CD8-positive, alpha-beta memory T cell (primary cell): Measurements from ENCODE around the gene LYVE1. TPM values are rescaled to one million over a fixed set of nuclear protein-coding genes. Genes with fewer than 3 reads are reported as not detected.
A peak's percentile ranks its signal among the peaks of the same experiment; 100 is the strongest.

Source experiments
- CTCF ChIA-PET: fragments of 350-600 bp; sonication (Branson Sonifier 250); formaldehyde crosslinking; loops from one replicate; lab custom pipeline; 2021; ENCODE audit warnings: antibody characterized with exemption; lab: Charles Lee
- POLR2A ChIA-PET: fragments of 350-600 bp; sonication (Branson Sonifier 250); formaldehyde crosslinking; loops from one replicate; lab custom pipeline; 2021; ENCODE audit warnings: antibody characterized with exemption; lab: Charles Lee
- DNase-seq, 5 donors: peaks; one replicate each; pipeline versions ENCODE4 v3.0.0 to v3.0.0-alpha.2; 2020 to 2022; ENCODE audit warnings: mixed read lengths in 1 of 5
- H3K27ac ChIP-seq: one replicate; pipeline ENCODE4 v1.7.0; 2013; ENCODE audit warnings: low read depth, mild to moderate bottlenecking, low read length, moderate library complexity
- H3K27me3 ChIP-seq: 2 replicates; pipeline ENCODE4 v1.7.0; 2013; ENCODE audit warnings: low read length, mild to moderate bottlenecking; ENCODE audit not compliant: insufficient read depth, poor library complexity, severe bottlenecking
- H3K36me3 ChIP-seq: 2 replicates; pipeline ENCODE4 v1.7.0; 2013; ENCODE audit warnings: mild to moderate bottlenecking, low read length, moderate library complexity; ENCODE audit not compliant: insufficient read depth
- H3K4me1 ChIP-seq: 2 replicates; pipeline ENCODE4 v1.7.0; 2013; ENCODE audit warnings: mild to moderate bottlenecking, low read length, moderate library complexity; ENCODE audit not compliant: insufficient read depth
- H3K4me3 ChIP-seq: 2 replicates; pipeline ENCODE4 v1.7.0; 2013; ENCODE audit warnings: mild to moderate bottlenecking, low read length
- H3K9me3 ChIP-seq: 2 replicates; pipeline ENCODE4 v1.7.0; 2013; ENCODE audit warnings: mild to moderate bottlenecking, low read length
- H3K27ac Mint-ChIP-seq, 8 donors: one replicate each; pipeline ENCODE4 v1.8.0; 2020 to 2021; ENCODE audit warnings: mixed read lengths in 8 of 8, mild to moderate bottlenecking in 6 of 8, inconsistent platforms in 3 of 8, moderate library complexity in 3 of 8
- H3K27me3 Mint-ChIP-seq, 2 donors: one replicate each; pipeline ENCODE4 v1.8.0; 2020 to 2021; ENCODE audit warnings: mixed read lengths in 2 of 2, mild to moderate bottlenecking in 1 of 2, moderate library complexity in 1 of 2
- H3K36me3 Mint-ChIP-seq, 3 donors: one replicate each; pipeline ENCODE4 v1.8.0; 2020 to 2021; ENCODE audit warnings: mixed read lengths in 3 of 3, inconsistent platforms in 1 of 3, mild to moderate bottlenecking in 1 of 3
- H3K4me1 Mint-ChIP-seq, 3 donors: one replicate each; pipeline ENCODE4 v1.8.0; 2020 to 2021; ENCODE audit warnings: mixed read lengths in 3 of 3, inconsistent platforms in 1 of 3, mild to moderate bottlenecking in 1 of 3
- H3K4me3 Mint-ChIP-seq, 7 donors: one replicate each; pipeline ENCODE4 v1.8.0; 2020 to 2021; ENCODE audit warnings: mixed read lengths in 7 of 7, mild to moderate bottlenecking in 6 of 7, moderate library complexity in 4 of 7, inconsistent platforms in 2 of 7
- H3K9me3 Mint-ChIP-seq, 5 donors: one replicate each; pipeline ENCODE4 v1.8.0; 2020 to 2022; ENCODE audit warnings: mixed read lengths in 5 of 5, mild to moderate bottlenecking in 3 of 5, moderate library complexity in 2 of 5, inconsistent platforms in 1 of 5
- polyA plus RNA-seq: library from polyadenylated mRNA; unstranded; fragments of 300-500 nt; fragmentation: Illumina TruSeq; gene quantifications from one replicate; pipeline ENCODE4 v1.2.3, GENCODE V29; 2021
- total RNA-seq, 2 experiments: library from RNA; stranded (reverse); gene quantifications; one replicate each; pipeline ENCODE4 v1.2.3, GENCODE V29; 2021

LYVE1 gene
- total and polyA plus RNA-seq, 3 experiments from 2014 or later: not detected

GRCh38 chr11:10544491-10545465, 23.7 kb downstream of the LYVE1 start:
- peaks cover 13% of the 10 kb centered on the region for H3K4me1 ChIP-seq
- H3K4me1 Mint-ChIP-seq: peaks cover 11 to 14% (median 14%) of the 10 kb centered on the region in 3 donors
- no peaks in the 10 kb centered on the region for H3K9me3 Mint-ChIP-seq
- POLR2A ChIA-PET: no interaction called here
- H3K36me3 ChIP-seq: no peaks in the 10 kb centered on the region
- H3K27ac Mint-ChIP-seq: no peak overlapping the region
- DNase-seq: no peak
- CTCF ChIA-PET: no interaction called here
- no peak overlapping the region for H3K4me3 ChIP-seq
- peak overlapping the region in 1 of 7 donors; percentile 15 for H3K4me3 Mint-ChIP-seq
- H3K9me3 ChIP-seq: no peaks in the 10 kb centered on the region
- H3K36me3 Mint-ChIP-seq: peaks cover 0 to 3% (median 0%) of the 10 kb centered on the region in 3 donors
- H3K27me3 Mint-ChIP-seq: peaks cover 4 to 20% of the 10 kb centered on the region in 2 donors
- H3K27ac ChIP-seq: no peak overlapping the region
- no peaks in the 10 kb centered on the region for H3K27me3 ChIP-seq

- POLR2A ChIA-PET: no interaction called here
Measured at GRCh38 chr11:10543782-10544181, 24.7 kb downstream of the LYVE1 start.

GRCh38 chr11:10542776-10543175, 25.7 kb downstream of the LYVE1 start:
- Mint-ChIP-seq H3K4me1 (peaks cover 16 to 24% (median 20%) of the 10 kb centered on the region in 3 donors), H3K9me3 (no peaks in the 10 kb centered on the region), H3K27me3 (peaks cover 2 to 6% of the 10 kb centered on the region in 2 donors), H3K36me3 (peaks cover 0 to 3% (median 0%) of the 10 kb centered on the region in 3 donors), H3K4me3 (peak overlapping the region in 1 of 7 donors; percentile 16), H3K27ac (no peak overlapping the region)
- Histone ChIP-seq H3K36me3 (no peaks in the 10 kb centered on the region), H3K27me3 (no peaks in the 10 kb centered on the region), H3K4me3 (no peak overlapping the region), H3K27ac (no peak overlapping the region), H3K9me3 (no peaks in the 10 kb centered on the region), H3K4me1 (peaks cover 15% of the 10 kb centered on the region)
- ChIA-PET POLR2A (no interaction called here), CTCF (interaction anchor here (1.4 to 3.2 kb wide), 3 partner anchors 11 to 137 kb away, joined by 3 to 27 read pairs (median 19); partner anchors contain the start of gene AMPD3)
- no peak for DNase-seq

More at GRCh38 chr11:10543782-10544181, 24.7 kb downstream of the LYVE1 start:
- Mint-ChIP-seq H3K9me3 (no peaks in the 10 kb centered on the region), H3K4me3 (no peak overlapping the region), H3K36me3 (peaks cover 0 to 3% (median 0%) of the 10 kb centered on the region in 3 donors), H3K27me3 (peaks cover 4 to 15% of the 10 kb centered on the region in 2 donors), H3K27ac (peak overlapping the region in 1 of 8 donors; percentile 29), H3K4me1 (peaks cover 16 to 22% (median 20%) of the 10 kb centered on the region in 3 donors)
- H3K9me3 ChIP-seq: no peaks in the 10 kb centered on the region
- no peak overlapping the region for H3K27ac ChIP-seq
- peaks cover 15% of the 10 kb centered on the region for H3K4me1 ChIP-seq
- H3K36me3 ChIP-seq: no peaks in the 10 kb centered on the region
- H3K27me3 ChIP-seq: no peaks in the 10 kb centered on the region
- no peak overlapping the region for H3K4me3 ChIP-seq
- CTCF ChIA-PET: interaction anchor here (1.4 kb wide), 1 partner anchor 138 kb away, joined by 3 read pairs; no protein-coding TSS in a partner anchor
- DNase-seq: peak in 1 of 5 donors; percentile 46

GRCh38 chr11:10541561-10541930, 26.9 kb downstream of the LYVE1 start:
- no peaks in the 10 kb centered on the region for H3K36me3 ChIP-seq
- no peak for DNase-seq
- no peaks in the 10 kb centered on the region for H3K9me3 ChIP-seq
- peak overlapping the region; percentile 80 for H3K27ac ChIP-seq
- Mint-ChIP-seq H3K27ac (peak overlapping the region; percentile 83 to 96 (median 93)), H3K9me3 (no peaks in the 10 kb centered on the region), H3K4me3 (peak overlapping the region; percentile 87 to 96 (median 90)), H3K36me3 (peaks cover 0 to 3% (median 0%) of the 10 kb centered on the region in 3 donors), H3K4me1 (peaks cover 16 to 30% (median 20%) of the 10 kb centered on the region in 3 donors), H3K27me3 (peaks cover 2 to 3% of the 10 kb centered on the region in 2 donors)
- peaks cover 15% of the 10 kb centered on the region for H3K4me1 ChIP-seq
- ChIA-PET CTCF (interaction anchor here (0.9 to 3.2 kb wide), 30 partner anchors 10 to 238 kb away, joined by 3 to 27 read pairs (median 5); partner anchors contain the start of gene AMPD3), POLR2A (interaction anchor here (0.6 to 2.1 kb wide), 5 partner anchors 9 to 267 kb away, joined by 3 to 9 read pairs (median 4); partner anchors contain the start of gene EIF4G2)
- peak overlapping the region; percentile 76 for H3K4me3 ChIP-seq
- no peaks in the 10 kb centered on the region for H3K27me3 ChIP-seq

- peaks cover 0 to 3% (median 1%) of the 10 kb centered on the region in 3 donors for H3K36me3 Mint-ChIP-seq
- Histone ChIP-seq H3K27me3 (no peaks in the 10 kb centered on the region), H3K4me3 (peak within 1 kb of the TSS; percentile 76), H3K4me1 (peaks cover 15% of the 10 kb centered on the region), H3K27ac (peak within 1 kb of the TSS; percentile 80), H3K36me3 (no peaks in the 10 kb centered on the region), H3K9me3 (no peaks in the 10 kb centered on the region)
- peaks cover 2 to 3% of the 10 kb centered on the region in 2 donors for H3K27me3 Mint-ChIP-seq
- H3K9me3 Mint-ChIP-seq: no peaks in the 10 kb centered on the region
- DNase-seq: peak; percentile 91 to 94 (median 93)
- peak within 1 kb of the TSS; percentile 87 to 96 (median 90) for H3K4me3 Mint-ChIP-seq
- ChIA-PET POLR2A (interaction anchor here (0.9 to 2.1 kb wide), 7 partner anchors 8 to 268 kb away, joined by 3 to 9 read pairs (median 4); partner anchors contain the start of genes CTR9 and EIF4G2), CTCF (interaction anchor here (0.7 to 3.2 kb wide), 38 partner anchors 9 to 237 kb away, joined by 3 to 27 read pairs (median 4); partner anchors contain the start of gene AMPD3)
- H3K4me1 Mint-ChIP-seq: peaks cover 17 to 33% (median 22%) of the 10 kb centered on the region in 3 donors
- peak within 1 kb of the TSS; percentile 83 to 96 (median 93) for H3K27ac Mint-ChIP-seq
Measured at GRCh38 chr11:10540915-10541560, 27.4 kb downstream of the LYVE1 start, which contains the start of gene RNF141. RNF141 (minus strand) TSS chr11:10541187; CDS start chr11:10534158, 7,029 bp downstream.

- no peaks in the 10 kb centered on the region for H3K27me3 ChIP-seq
- peak overlapping the region; percentile 76 for H3K4me3 ChIP-seq
Measured at GRCh38 chr11:10540546-10540914, 27.9 kb downstream of the LYVE1 start.

GRCh38 chr11:10539339-10539738, 29.1 kb downstream of the LYVE1 start:
- Mint-ChIP-seq H3K27ac (peak overlapping the region in 6 of 8 donors; percentile 23 to 96 (median 86)), H3K4me1 (peaks cover 20 to 36% (median 25%) of the 10 kb centered on the region in 3 donors), H3K27me3 (peaks cover 2 to 3% of the 10 kb centered on the region in 2 donors), H3K4me3 (peak overlapping the region; percentile 87 to 96 (median 90)), H3K36me3 (peaks cover 0 to 3% (median 2%) of the 10 kb centered on the region in 3 donors), H3K9me3 (no peaks in the 10 kb centered on the region)
- no peaks in the 10 kb centered on the region for H3K27me3 ChIP-seq
- DNase-seq: no peak
- ChIA-PET CTCF (interaction anchor here (2.3 kb wide), 1 partner anchor 198 kb away, joined by 9 read pairs; no protein-coding TSS in a partner anchor), POLR2A (no interaction called here)
- no peak overlapping the region for H3K27ac ChIP-seq
- no peaks in the 10 kb centered on the region for H3K9me3 ChIP-seq
- peaks cover 15% of the 10 kb centered on the region for H3K4me1 ChIP-seq
- no peak overlapping the region for H3K4me3 ChIP-seq
- H3K36me3 ChIP-seq: no peaks in the 10 kb centered on the region

More at GRCh38 chr11:10540546-10540914, 27.9 kb downstream of the LYVE1 start:
- peaks cover 2 to 3% of the 10 kb centered on the region in 2 donors for H3K27me3 Mint-ChIP-seq
- H3K36me3 ChIP-seq: no peaks in the 10 kb centered on the region
- no peaks in the 10 kb centered on the region for H3K9me3 Mint-ChIP-seq
- H3K4me1 ChIP-seq: peaks cover 15% of the 10 kb centered on the region
- POLR2A ChIA-PET: interaction anchor here (0.9 to 2.1 kb wide), 7 partner anchors 8 to 268 kb away, joined by 3 to 9 read pairs (median 4); partner anchors contain the start of genes CTR9 and EIF4G2
- H3K36me3 Mint-ChIP-seq: peaks cover 0 to 3% (median 2%) of the 10 kb centered on the region in 3 donors
- no peaks in the 10 kb centered on the region for H3K9me3 ChIP-seq
- no peak for DNase-seq
- H3K4me1 Mint-ChIP-seq: peaks cover 20 to 36% (median 25%) of the 10 kb centered on the region in 3 donors
- H3K4me3 Mint-ChIP-seq: peak overlapping the region; percentile 87 to 96 (median 90)
- H3K27ac ChIP-seq: peak overlapping the region; percentile 80
- CTCF ChIA-PET: interaction anchor here (0.7 to 3.2 kb wide), 37 partner anchors 9 to 237 kb away, joined by 3 to 27 read pairs (median 4); partner anchors contain the start of gene AMPD3
- peak overlapping the region; percentile 78 to 96 (median 92) for H3K27ac Mint-ChIP-seq
